VCaP (cell line): ENCODE results near the gene PLD5.

Experiments
- H3K27ac ChIP-seq: fragments of 450-650 bp; 2 replicates; pipeline ENCODE4 v1.5.1; 2017
- TF ChIP-seq, protein P1 (sequence below): fragments of 450-650 bp; conservative IDR thresholded peaks from 2 replicates; pipeline ENCODE4 v1.5.1; 2017; ENCODE audit warnings: mild to moderate bottlenecking, moderate library complexity

The PLD5 gene

DNA sequence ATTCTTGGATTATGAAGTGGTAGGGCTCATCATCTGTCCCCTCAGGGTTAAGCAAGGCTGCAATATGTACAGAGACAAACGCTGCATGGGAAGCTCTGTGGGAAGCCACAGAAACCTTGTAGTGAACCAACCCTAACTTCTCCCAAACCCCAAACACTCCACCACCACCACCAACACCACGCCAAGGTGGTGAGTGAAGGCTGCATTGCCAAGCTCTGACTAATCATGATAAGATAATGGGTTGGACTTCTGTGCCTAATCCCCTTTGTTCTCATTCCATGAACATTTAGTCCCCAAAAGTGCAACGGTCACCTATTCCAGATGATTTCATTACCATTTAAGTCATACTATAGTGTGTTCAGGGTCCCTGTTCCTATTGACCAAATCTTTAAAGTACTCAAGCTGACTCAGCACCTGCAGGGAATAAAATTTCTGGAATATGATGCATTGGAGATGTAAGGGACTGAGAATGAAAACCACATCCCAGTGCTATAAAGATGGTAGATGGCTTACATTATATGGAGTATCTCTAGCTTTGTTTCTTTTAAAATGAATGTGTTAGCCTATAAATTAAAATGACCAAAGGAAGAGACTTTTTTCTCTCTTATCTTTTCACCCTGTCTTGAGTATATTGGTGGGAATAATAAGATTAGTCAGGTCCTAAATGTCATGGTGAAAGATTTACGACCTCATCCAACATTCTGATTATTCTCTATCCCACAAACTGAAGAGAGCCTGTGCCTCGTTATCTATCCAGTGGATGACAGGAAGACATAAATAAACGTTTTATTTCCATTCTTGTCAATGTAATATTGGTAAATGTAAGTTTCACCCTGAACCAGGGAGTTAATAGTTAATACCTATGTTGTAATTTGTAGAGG lies 22.6 kb upstream of the PLD5 start:
- H3K27ac ChIP-seq, result no peak overlapping the region
- TF ChIP-seq, protein P1, sequence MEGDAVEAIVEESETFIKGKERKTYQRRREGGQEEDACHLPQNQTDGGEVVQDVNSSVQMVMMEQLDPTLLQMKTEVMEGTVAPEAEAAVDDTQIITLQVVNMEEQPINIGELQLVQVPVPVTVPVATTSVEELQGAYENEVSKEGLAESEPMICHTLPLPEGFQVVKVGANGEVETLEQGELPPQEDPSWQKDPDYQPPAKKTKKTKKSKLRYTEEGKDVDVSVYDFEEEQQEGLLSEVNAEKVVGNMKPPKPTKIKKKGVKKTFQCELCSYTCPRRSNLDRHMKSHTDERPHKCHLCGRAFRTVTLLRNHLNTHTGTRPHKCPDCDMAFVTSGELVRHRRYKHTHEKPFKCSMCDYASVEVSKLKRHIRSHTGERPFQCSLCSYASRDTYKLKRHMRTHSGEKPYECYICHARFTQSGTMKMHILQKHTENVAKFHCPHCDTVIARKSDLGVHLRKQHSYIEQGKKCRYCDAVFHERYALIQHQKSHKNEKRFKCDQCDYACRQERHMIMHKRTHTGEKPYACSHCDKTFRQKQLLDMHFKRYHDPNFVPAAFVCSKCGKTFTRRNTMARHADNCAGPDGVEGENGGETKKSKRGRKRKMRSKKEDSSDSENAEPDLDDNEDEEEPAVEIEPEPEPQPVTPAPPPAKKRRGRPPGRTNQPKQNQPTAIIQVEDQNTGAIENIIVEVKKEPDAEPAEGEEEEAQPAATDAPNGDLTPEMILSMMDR, result no peak

- H3K27ac ChIP-seq, result no peak overlapping the region
- TF ChIP-seq, protein P1, result no peak
Measured at GRCh38 chr1:242546441-242546840, 21.9 kb upstream of the PLD5 start.

- TF ChIP-seq, protein P1, result no peak
- H3K27ac ChIP-seq, result no peak overlapping the region
Measured at GRCh38 chr1:242544071-242544470, 19.6 kb upstream of the PLD5 start.

DNA sequence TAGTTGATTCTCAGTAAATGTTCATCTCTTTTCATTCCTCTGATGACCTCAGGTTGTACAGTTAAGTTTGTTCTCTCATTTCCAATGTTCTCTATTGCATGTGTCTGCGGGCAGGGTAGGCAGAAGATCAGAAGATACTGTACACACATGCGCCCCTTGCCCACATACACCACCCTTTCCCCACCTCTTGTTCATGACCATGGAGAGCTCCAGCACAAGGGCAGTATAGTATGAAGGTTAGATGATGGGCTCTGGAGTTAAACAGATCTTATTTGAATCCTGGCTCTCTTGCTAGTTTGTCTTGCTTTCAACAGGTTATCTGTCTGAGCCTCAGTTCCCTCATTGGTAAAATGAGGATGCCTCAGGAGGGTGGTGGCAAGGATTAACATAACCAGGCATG lies 17.8 kb upstream of the PLD5 start:
- TF ChIP-seq, protein P1, result no peak
- no peak overlapping the region for H3K27ac ChIP-seq

- H3K27ac ChIP-seq, result no peak overlapping the region
- TF ChIP-seq, protein P1, result no peak
Measured at GRCh38 chr1:242535986-242536385, 11.5 kb upstream of the PLD5 start.

DNA sequence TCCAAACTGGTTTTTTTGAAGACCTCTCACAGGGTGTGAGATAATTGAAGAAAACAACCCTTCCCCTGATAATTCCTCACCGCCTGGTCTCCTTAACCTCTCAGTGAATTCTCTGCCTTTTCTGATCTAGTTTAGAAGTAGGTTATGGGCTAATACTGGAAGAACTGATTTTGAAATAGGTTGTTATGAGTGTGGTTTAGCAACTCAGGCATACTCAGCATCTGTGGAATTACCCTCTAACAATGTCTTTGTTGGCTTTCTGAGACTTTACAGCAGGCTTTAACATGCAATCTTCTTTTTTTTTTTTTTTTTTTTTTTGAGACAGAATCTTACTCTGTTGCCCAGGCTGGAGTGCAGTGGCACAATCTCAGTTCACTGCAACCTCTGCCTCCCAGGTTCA lies 10.3 kb upstream of the PLD5 start:
- no peak overlapping the region for H3K27ac ChIP-seq
- TF ChIP-seq, protein P1, result no peak

- no peak overlapping the region for H3K27ac ChIP-seq
- TF ChIP-seq, protein P1, result no peak
Measured at GRCh38 chr1:242530761-242531160, 6.3 kb upstream of the PLD5 start.
